ENCODE data around the gene LRBA.

DNA sequence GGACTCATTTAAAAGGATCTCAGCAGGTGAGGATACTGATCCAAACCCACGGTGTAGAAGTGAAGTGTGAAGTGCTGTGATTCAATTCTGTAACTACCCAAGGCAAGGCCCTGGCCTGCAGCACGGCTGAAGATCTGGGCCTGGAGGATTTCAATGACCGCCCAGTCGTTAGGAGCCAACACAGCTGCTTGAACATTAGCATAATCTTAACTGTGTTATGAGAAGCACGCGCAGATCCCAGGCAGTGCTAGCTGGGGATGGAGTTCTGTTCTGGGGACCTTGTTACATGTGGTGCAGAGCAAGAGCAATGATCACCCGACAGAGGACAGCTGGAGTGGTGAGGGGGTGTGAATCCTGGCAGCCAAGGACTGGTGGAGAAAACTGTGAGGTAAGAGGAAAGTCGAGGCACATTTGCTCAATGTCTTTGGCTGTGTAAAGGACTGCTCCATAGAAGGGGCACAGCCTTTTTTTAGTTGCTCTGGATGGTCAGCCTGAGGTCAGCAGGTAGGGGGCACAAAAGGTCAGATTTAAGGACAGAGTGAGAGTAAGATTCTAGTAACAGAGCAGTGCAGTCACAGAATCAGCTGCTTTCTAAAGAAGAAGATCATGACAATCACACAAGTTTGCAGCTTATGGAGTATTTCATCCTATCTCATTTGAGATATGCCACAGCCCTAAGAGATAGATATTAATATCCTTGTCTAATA is 755.1 kb downstream of the LRBA start:
- TF ChIP-seq CTCF (IDR thresholded peaks at IDR 0.05; ENCODE audit: low read depth, low read length, missing input control) (no peak), JUND (IDR thresholded peaks at IDR 0.05) (no peak), YY1 (IDR thresholded peaks at IDR 0.05) (no peak), FOXA2 (IDR thresholded peaks at IDR 0.05) (no peak), TAF1 (conservative IDR thresholded peaks at IDR 0.05) (no peak), REST (IDR thresholded peaks at IDR 0.05) (no peak), RAD21 (IDR thresholded peaks at IDR 0.05) (no peak)
- TF ChIP-seq, protein P1, sequence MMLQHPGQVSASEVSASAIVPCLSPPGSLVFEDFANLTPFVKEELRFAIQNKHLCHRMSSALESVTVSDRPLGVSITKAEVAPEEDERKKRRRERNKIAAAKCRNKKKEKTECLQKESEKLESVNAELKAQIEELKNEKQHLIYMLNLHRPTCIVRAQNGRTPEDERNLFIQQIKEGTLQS (IDR thresholded peaks at IDR 0.05) = no peak

All from liver (tissue), 3 donors.